ENCODE measurements around the gene AKT2. TPM values are rescaled to one million over a fixed set of nuclear protein-coding genes. Genes with fewer than 3 reads are reported as not detected.

Gene AKT2
- total RNA-seq, 1 experiment from 2014 or later, result 2,376 TPM

- intact Hi-C loops (cut with micrococcal nuclease; ENCODE audit: unreplicated experiment) (no loop called here), in situ Hi-C loops (cut with HindIII; ENCODE audit: low pct_unique_long_range_greater_than_20kb, low sequenced_read_pairs) (no loop called here)
- no peak overlapping the region for H3K27ac ChIP-seq (ENCODE audit: low read length)
- TF ChIP-seq POLR2AphosphoS5 (IDR thresholded peaks at IDR 0.05; ENCODE audit: low read depth, low read length), result no peak
- no peak for TF ChIP-seq TCF7L2 (IDR thresholded peaks at IDR 0.05; ENCODE audit: low read depth, low read length)
- TF ChIP-seq, protein P1, sequence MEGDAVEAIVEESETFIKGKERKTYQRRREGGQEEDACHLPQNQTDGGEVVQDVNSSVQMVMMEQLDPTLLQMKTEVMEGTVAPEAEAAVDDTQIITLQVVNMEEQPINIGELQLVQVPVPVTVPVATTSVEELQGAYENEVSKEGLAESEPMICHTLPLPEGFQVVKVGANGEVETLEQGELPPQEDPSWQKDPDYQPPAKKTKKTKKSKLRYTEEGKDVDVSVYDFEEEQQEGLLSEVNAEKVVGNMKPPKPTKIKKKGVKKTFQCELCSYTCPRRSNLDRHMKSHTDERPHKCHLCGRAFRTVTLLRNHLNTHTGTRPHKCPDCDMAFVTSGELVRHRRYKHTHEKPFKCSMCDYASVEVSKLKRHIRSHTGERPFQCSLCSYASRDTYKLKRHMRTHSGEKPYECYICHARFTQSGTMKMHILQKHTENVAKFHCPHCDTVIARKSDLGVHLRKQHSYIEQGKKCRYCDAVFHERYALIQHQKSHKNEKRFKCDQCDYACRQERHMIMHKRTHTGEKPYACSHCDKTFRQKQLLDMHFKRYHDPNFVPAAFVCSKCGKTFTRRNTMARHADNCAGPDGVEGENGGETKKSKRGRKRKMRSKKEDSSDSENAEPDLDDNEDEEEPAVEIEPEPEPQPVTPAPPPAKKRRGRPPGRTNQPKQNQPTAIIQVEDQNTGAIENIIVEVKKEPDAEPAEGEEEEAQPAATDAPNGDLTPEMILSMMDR (IDR thresholded peaks at IDR 0.05), result no peak
- TF ChIP-seq, protein P2, sequence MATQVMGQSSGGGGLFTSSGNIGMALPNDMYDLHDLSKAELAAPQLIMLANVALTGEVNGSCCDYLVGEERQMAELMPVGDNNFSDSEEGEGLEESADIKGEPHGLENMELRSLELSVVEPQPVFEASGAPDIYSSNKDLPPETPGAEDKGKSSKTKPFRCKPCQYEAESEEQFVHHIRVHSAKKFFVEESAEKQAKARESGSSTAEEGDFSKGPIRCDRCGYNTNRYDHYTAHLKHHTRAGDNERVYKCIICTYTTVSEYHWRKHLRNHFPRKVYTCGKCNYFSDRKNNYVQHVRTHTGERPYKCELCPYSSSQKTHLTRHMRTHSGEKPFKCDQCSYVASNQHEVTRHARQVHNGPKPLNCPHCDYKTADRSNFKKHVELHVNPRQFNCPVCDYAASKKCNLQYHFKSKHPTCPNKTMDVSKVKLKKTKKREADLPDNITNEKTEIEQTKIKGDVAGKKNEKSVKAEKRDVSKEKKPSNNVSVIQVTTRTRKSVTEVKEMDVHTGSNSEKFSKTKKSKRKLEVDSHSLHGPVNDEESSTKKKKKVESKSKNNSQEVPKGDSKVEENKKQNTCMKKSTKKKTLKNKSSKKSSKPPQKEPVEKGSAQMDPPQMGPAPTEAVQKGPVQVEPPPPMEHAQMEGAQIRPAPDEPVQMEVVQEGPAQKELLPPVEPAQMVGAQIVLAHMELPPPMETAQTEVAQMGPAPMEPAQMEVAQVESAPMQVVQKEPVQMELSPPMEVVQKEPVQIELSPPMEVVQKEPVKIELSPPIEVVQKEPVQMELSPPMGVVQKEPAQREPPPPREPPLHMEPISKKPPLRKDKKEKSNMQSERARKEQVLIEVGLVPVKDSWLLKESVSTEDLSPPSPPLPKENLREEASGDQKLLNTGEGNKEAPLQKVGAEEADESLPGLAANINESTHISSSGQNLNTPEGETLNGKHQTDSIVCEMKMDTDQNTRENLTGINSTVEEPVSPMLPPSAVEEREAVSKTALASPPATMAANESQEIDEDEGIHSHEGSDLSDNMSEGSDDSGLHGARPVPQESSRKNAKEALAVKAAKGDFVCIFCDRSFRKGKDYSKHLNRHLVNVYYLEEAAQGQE (IDR thresholded peaks at IDR 0.05; ENCODE audit: insufficient read depth in 1 of 2, low read depth in 2 of 2, low read length in 1 of 2), result no peak
- TF ChIP-seq SIN3A (IDR thresholded peaks at IDR 0.05; ENCODE audit: borderline replicate concordance, insufficient read depth, low read depth, low read length), result no peak
- no peaks in the 10 kb centered on the region for H3K36me3 ChIP-seq (ENCODE audit: control insufficient read depth, insufficient read depth, low read length)
- ChIA-PET CTCF (interaction anchor here (0.5 to 3.1 kb wide), 12 partner anchors 8 to 1216 kb away, joined by 3 to 17 read pairs (median 6); partner anchors contain the start of gene TTC9B), POLR2A (interaction anchor here (1.4 kb wide), 1 partner anchor 24 kb away, joined by 3 read pairs; no protein-coding TSS in a partner anchor)
- no TSS peak for BruUV-seq (replicated peaks)
- DNase-seq (ENCODE audit: low read depth, low spot score), result no peak
- no peak; the same call in 1 of the 2 replicates for ATAC-seq
- H3K9me3 ChIP-seq (ENCODE audit: control insufficient read depth, insufficient read depth, low read depth, low read length), result no peaks in the 10 kb centered on the region
- no peaks in the 10 kb centered on the region for H3K27me3 ChIP-seq (ENCODE audit: control insufficient read depth, insufficient read depth, low read length)
- H3K4me1 ChIP-seq (ENCODE audit: control insufficient read depth, insufficient read depth, low read length), result no peaks in the 10 kb centered on the region
- no peak overlapping the region for H3K4me3 ChIP-seq (ENCODE audit: low read depth in 2 of 2, low read length in 2 of 2)
These were observed 86.7 kb downstream of the AKT2 start for GRCh38 chr19:40198272-40198990.

- peaks cover 23% of the 10 kb centered on the region for H3K4me1 ChIP-seq (ENCODE audit: control insufficient read depth, insufficient read depth, low read length)
- no peaks in the 10 kb centered on the region for H3K36me3 ChIP-seq (ENCODE audit: control insufficient read depth, insufficient read depth, low read length)
- no peak overlapping the region for H3K27ac ChIP-seq (ENCODE audit: low read length)
- ATAC-seq (no peak), DNase-seq (ENCODE audit: low read depth, low spot score) (no peak)
- no peak overlapping the region; a peak in 1 of 4 replicates for H3K4me3 ChIP-seq (ENCODE audit: low read depth in 2 of 2, low read length in 2 of 2)
- TF ChIP-seq, protein P2 (IDR thresholded peaks at IDR 0.05; ENCODE audit: insufficient read depth in 1 of 2, low read depth in 2 of 2, low read length in 1 of 2), result no peak
- TF ChIP-seq TCF7L2 (IDR thresholded peaks at IDR 0.05; ENCODE audit: low read depth, low read length) (no peak), SIN3A (IDR thresholded peaks at IDR 0.05; ENCODE audit: borderline replicate concordance, insufficient read depth, low read depth, low read length) (no peak), POLR2AphosphoS5 (IDR thresholded peaks at IDR 0.05; ENCODE audit: low read depth, low read length) (no peak)
- TF ChIP-seq, protein P1 (IDR thresholded peaks at IDR 0.05), result no peak
- intact Hi-C loops (cut with micrococcal nuclease; ENCODE audit: unreplicated experiment), result no loop called here
- no peaks in the 10 kb centered on the region for H3K9me3 ChIP-seq (ENCODE audit: control insufficient read depth, insufficient read depth, low read depth, low read length)
- H3K27me3 ChIP-seq (ENCODE audit: control insufficient read depth, insufficient read depth, low read length), result peaks cover 6% of the 10 kb centered on the region; the same call in 1 of the 2 replicates
- in situ Hi-C loops (cut with HindIII; ENCODE audit: low pct_unique_long_range_greater_than_20kb, low sequenced_read_pairs), result loop anchor here (5.0 kb wide), 4 partner anchors 34 to 411 kb away; partner anchors contain the start of genes CCNP and ZNF780A
- POLR2A ChIA-PET, result interaction anchor here (0.6 to 1.1 kb wide), 8 partner anchors 9 to 758 kb away, joined by 3 to 6 read pairs (median 3); partner anchors contain the start of genes DYRK1B and RPS16
- CTCF ChIA-PET, result interaction anchor here (0.6 to 1.7 kb wide), 6 partner anchors 19 to 1552 kb away, joined by 3 to 7 read pairs (median 4); partner anchors contain the start of gene TTC9B
- no TSS peak for BruUV-seq (replicated peaks)
These were observed 91.6 kb downstream of the AKT2 start for GRCh38 chr19:40193587-40193849.

All from Panc1 (cell line).